Measurements from ENCODE around the gene NINJ2.

DNA sequence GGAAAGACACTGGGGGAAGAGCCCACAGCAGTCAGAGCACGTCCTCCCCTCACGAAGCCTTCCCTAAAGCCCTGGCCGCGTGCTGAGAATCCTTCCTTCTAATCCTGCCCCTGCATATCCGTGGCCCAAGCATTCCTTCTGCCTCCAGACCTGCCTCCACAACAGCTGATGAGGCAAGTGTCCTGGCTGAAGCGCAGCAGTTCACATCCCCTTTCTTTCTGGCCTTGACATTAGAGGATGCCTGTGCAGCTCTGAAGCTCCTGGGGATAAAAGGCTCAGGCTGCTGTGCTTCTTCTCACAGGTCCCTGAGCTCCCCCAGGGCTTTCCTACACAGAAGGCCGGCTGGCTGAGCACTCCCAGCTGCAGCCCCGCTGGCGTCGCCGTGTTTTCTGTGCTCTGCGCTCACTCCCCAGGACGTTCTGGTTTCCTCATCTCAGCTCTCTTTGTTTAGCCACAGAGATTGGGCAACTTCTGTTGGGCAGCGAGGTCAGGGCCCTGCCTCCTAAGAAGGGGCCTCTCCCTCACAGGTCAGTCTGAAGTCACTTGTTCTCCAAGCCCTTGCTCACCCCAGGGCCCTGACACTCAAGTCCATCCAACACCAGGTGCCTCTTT is 45.8 kb downstream of the NINJ2 start:
- TF ChIP-seq, protein P1, sequence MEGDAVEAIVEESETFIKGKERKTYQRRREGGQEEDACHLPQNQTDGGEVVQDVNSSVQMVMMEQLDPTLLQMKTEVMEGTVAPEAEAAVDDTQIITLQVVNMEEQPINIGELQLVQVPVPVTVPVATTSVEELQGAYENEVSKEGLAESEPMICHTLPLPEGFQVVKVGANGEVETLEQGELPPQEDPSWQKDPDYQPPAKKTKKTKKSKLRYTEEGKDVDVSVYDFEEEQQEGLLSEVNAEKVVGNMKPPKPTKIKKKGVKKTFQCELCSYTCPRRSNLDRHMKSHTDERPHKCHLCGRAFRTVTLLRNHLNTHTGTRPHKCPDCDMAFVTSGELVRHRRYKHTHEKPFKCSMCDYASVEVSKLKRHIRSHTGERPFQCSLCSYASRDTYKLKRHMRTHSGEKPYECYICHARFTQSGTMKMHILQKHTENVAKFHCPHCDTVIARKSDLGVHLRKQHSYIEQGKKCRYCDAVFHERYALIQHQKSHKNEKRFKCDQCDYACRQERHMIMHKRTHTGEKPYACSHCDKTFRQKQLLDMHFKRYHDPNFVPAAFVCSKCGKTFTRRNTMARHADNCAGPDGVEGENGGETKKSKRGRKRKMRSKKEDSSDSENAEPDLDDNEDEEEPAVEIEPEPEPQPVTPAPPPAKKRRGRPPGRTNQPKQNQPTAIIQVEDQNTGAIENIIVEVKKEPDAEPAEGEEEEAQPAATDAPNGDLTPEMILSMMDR (IDR thresholded peaks at IDR 0.05): no peak
- no peak for TF ChIP-seq POLR2A (IDR thresholded peaks at IDR 0.05)
